ENCODE data around the gene LRPAP1. TPM values are rescaled to one million over a fixed set of nuclear protein-coding genes. Genes with fewer than 3 reads are reported as not detected.

LRPAP1 gene
- total RNA-seq, 1 experiment from 2014 or later: 171 TPM

- H3K4me3 ChIP-seq (ENCODE audit: low read depth, low read length, poor library complexity, severe bottlenecking): no peak overlapping the region
- POLR2A ChIA-PET (ENCODE audit: low non-redundant PET): no interaction called here
- H3K27me3 ChIP-seq (replicated peaks; ENCODE audit: insufficient read depth, low read depth, low read length, poor library complexity): no peaks in the 10 kb centered on the region
- no peaks in the 10 kb centered on the region for H3K4me1 ChIP-seq (ENCODE audit: insufficient read depth, low read length, poor library complexity, severe bottlenecking)
- H3K9me3 ChIP-seq (ENCODE audit: low read depth, low read length, poor library complexity, severe bottlenecking): no peaks in the 10 kb centered on the region
- intact Hi-C loops (cut with micrococcal nuclease; ENCODE audit: unreplicated experiment): no loop called here
- no TSS peak for BruUV-seq (replicated peaks)
- no peaks in the 10 kb centered on the region for H3K36me3 ChIP-seq (ENCODE audit: insufficient read depth, low read length, poor library complexity, severe bottlenecking)
- TF ChIP-seq CTCF (conservative IDR thresholded peaks at IDR 0.05; ENCODE audit: low read depth, low read length): no peak
- no peak for TF ChIP-seq EZH2 (IDR thresholded peaks at IDR 0.05; ENCODE audit: borderline replicate concordance, low read depth, low read length, poor library complexity, severe bottlenecking)
- DNase-seq (ENCODE audit: low spot score): no peak
- no peak overlapping the region for H3K27ac ChIP-seq (ENCODE audit: low read depth, low read length, poor library complexity, severe bottlenecking)
- CTCF ChIA-PET: no interaction called here
Measured at GRCh38 chr4:3471886-3472285, 60.3 kb downstream of the LRPAP1 start.

DNA sequence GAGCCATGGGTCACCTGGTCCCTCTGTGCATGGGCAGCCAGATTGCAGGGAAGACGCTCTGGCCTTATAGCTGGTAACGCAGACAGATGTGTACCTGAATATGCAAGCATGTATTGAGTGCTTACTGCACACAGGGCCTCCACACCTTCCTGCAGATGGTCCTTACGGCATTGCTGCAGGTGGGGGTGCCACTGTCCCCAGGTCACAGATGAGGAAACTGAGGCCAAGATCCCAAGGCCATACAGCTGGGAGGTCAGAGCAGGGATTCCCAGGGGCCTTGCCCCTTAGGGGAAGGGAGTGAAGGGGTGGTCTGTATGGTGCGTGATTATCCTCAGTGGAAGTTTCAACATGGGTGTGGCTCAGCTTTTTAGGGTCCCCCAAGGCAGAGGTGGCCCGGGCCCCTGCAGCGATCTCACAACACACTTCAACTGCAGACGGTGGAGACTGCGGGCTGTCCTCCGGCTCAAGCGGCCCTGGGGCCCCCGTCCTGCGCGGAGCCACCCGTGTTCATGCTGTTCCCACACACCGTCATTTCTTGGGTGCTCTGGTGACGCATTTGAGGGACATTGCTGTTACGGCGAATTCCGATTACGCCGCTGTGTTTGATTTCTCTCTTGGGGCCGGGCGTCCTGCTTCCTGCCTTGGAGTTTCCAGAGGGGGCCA, 61.0 kb downstream of the LRPAP1 start:
- ChIA-PET CTCF (no interaction called here), POLR2A (ENCODE audit: low non-redundant PET) (no interaction called here)
- DNase-seq (ENCODE audit: low spot score): no peak
- no peaks in the 10 kb centered on the region for H3K4me1 ChIP-seq (ENCODE audit: insufficient read depth, low read length, poor library complexity, severe bottlenecking)
- H3K27ac ChIP-seq (ENCODE audit: low read depth, low read length, poor library complexity, severe bottlenecking): no peak overlapping the region
- H3K9me3 ChIP-seq (ENCODE audit: low read depth, low read length, poor library complexity, severe bottlenecking): no peaks in the 10 kb centered on the region
- no peak overlapping the region for H3K4me3 ChIP-seq (ENCODE audit: low read depth, low read length, poor library complexity, severe bottlenecking)
- H3K27me3 ChIP-seq (replicated peaks; ENCODE audit: insufficient read depth, low read depth, low read length, poor library complexity): no peaks in the 10 kb centered on the region
- H3K36me3 ChIP-seq (ENCODE audit: insufficient read depth, low read length, poor library complexity, severe bottlenecking): no peaks in the 10 kb centered on the region
- no TSS peak for BruUV-seq (replicated peaks)
- TF ChIP-seq EZH2 (IDR thresholded peaks at IDR 0.05; ENCODE audit: borderline replicate concordance, low read depth, low read length, poor library complexity, severe bottlenecking) (no peak), CTCF (conservative IDR thresholded peaks at IDR 0.05; ENCODE audit: low read depth, low read length) (no peak)
- intact Hi-C loops (cut with micrococcal nuclease; ENCODE audit: unreplicated experiment): no loop called here

DNA sequence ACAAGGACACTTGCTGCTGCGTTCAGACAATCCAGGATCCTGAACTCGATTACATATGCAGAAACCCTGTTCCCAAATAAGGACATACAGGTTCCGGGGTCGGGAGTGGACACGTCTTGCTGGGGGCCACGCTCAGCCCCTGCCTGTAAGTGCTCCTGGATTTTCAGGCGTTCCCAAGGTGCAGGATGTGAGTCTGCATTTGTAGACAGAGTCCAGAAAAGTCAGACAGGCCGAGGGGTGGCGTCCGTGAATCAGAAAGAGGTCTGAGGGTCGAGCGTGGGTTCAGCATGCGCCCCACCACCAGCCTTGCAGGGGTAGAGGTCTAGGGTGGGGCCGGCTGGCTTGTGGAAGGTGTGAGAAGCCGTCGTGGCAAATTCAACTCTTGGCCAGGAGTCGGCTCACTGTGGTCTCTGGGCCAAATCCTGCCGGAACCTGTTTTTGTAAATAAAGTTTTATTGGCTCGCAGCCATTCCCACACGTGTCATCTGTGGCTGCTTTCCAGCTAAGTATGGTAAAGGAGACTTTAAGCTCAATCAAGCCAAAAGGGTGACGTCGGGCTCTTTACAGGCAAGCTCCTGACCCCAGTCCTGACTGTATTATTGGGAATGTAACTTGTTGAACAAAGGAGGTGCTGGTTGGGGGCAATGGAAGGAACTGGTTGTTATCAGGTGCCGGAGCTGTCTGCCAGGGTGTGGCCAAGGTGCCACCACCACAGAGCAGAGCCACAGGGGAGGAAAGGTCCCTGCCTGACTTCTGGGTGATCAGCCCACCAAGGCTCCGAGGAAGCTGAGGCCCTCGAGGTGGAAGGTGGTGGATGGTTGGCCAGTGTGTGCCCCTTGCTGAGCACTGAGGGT, 61.8 kb downstream of the LRPAP1 start:
- ChIA-PET CTCF (no interaction called here), POLR2A (ENCODE audit: low non-redundant PET) (no interaction called here)
- Histone ChIP-seq H3K4me3 (ENCODE audit: low read depth, low read length, poor library complexity, severe bottlenecking) (no peak overlapping the region), H3K4me1 (ENCODE audit: insufficient read depth, low read length, poor library complexity, severe bottlenecking) (no peaks in the 10 kb centered on the region), H3K36me3 (ENCODE audit: insufficient read depth, low read length, poor library complexity, severe bottlenecking) (no peaks in the 10 kb centered on the region), H3K27me3 (replicated peaks; ENCODE audit: insufficient read depth, low read depth, low read length, poor library complexity) (no peaks in the 10 kb centered on the region), H3K9me3 (ENCODE audit: low read depth, low read length, poor library complexity, severe bottlenecking) (no peaks in the 10 kb centered on the region), H3K27ac (ENCODE audit: low read depth, low read length, poor library complexity, severe bottlenecking) (no peak overlapping the region)
- no peak for DNase-seq (ENCODE audit: low spot score)
- TF ChIP-seq EZH2 (IDR thresholded peaks at IDR 0.05; ENCODE audit: borderline replicate concordance, low read depth, low read length, poor library complexity, severe bottlenecking) (no peak), CTCF (conservative IDR thresholded peaks at IDR 0.05; ENCODE audit: low read depth, low read length) (no peak)
- BruUV-seq (replicated peaks): no TSS peak
- intact Hi-C loops (cut with micrococcal nuclease; ENCODE audit: unreplicated experiment): no loop called here
